ENCODE data around the gene S100A7.

DNA sequence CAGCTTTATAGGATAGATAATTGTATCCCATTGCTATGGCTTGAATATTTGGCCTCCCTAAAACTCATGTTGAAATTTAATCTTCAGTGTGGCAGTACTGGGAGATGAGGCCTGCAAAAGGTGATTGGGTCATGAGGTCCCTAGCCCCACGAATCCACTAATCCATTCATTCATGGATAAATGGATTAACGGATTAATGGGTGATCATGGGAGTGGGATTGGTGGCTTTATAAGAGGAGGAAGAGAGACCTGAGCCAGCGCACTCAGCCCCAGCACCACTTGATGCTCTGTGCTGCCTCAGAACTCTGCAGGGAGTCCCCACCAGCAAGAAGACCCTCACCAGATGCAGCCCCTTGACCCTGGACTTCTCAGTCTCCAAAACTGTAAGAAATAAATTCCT lies 43.3 kb upstream of the S100A7 start:
- TF ChIP-seq, protein P1, sequence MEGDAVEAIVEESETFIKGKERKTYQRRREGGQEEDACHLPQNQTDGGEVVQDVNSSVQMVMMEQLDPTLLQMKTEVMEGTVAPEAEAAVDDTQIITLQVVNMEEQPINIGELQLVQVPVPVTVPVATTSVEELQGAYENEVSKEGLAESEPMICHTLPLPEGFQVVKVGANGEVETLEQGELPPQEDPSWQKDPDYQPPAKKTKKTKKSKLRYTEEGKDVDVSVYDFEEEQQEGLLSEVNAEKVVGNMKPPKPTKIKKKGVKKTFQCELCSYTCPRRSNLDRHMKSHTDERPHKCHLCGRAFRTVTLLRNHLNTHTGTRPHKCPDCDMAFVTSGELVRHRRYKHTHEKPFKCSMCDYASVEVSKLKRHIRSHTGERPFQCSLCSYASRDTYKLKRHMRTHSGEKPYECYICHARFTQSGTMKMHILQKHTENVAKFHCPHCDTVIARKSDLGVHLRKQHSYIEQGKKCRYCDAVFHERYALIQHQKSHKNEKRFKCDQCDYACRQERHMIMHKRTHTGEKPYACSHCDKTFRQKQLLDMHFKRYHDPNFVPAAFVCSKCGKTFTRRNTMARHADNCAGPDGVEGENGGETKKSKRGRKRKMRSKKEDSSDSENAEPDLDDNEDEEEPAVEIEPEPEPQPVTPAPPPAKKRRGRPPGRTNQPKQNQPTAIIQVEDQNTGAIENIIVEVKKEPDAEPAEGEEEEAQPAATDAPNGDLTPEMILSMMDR (IDR thresholded peaks at IDR 0.05), result no peak
- TF ChIP-seq EZH2phosphoT487 (IDR thresholded peaks at IDR 0.05) (no peak), EZH2 (IDR thresholded peaks at IDR 0.05) (no peak)

Data from neural progenitor cell (in vitro differentiated cells).